KMS-11 (cell line): ENCODE results near the gene PILRA.

Source experiments
- H2AFZ ChIP-seq: fragments of 200-600 bp; sonication (generic); 2 replicates; pipeline ENCODE4 v1.6.1; 2016; ENCODE audit warnings: antibody characterized with exemption, mixed run types, low read depth
- H3K27ac ChIP-seq: fragments of 200-600 bp; sonication (generic); 2 replicates; pipeline ENCODE4 v1.6.1; 2016; ENCODE audit warnings: mild to moderate bottlenecking, mixed run types
- H3K27me3 ChIP-seq: fragments of 200-600 bp; sonication (generic); 2 replicates; pipeline ENCODE4 v1.6.1; 2017; ENCODE audit warnings: mild to moderate bottlenecking, low read depth, mixed run types, moderate library complexity; ENCODE audit not compliant: insufficient read depth
- H3K36me3 ChIP-seq: fragments of 200-600 bp; sonication (generic); 2 replicates; pipeline ENCODE4 v1.6.1; 2017; ENCODE audit warnings: mild to moderate bottlenecking, mixed run types; ENCODE audit not compliant: insufficient read depth
- H3K4me1 ChIP-seq: fragments of 200-600 bp; sonication (generic); 2 replicates; pipeline ENCODE4 v1.6.1; 2016; ENCODE audit warnings: mild to moderate bottlenecking, low read depth, mixed run types; ENCODE audit not compliant: poor library complexity, severe bottlenecking
- H3K4me2 ChIP-seq: fragments of 200-600 bp; sonication (generic); 2 replicates; pipeline ENCODE4 v1.7.0; 2016; ENCODE audit warnings: mild to moderate bottlenecking, mixed run types
- H3K4me3 ChIP-seq: fragments of 200-600 bp; sonication (generic); IDR thresholded peaks from 2 replicates; pipeline ENCODE4 v1.6.1; 2017; ENCODE audit warnings: low read depth, low read length, mixed read lengths; ENCODE audit not compliant: insufficient read depth
- H3K79me2 ChIP-seq: fragments of 200-600 bp; sonication (generic); 2 replicates; pipeline ENCODE4 v1.6.1; 2016; ENCODE audit warnings: low read depth, mixed run types; ENCODE audit not compliant: insufficient read depth
- H3K9ac ChIP-seq: fragments of 200-600 bp; sonication (generic); 2 replicates; pipeline ENCODE4 v1.6.1; 2016; ENCODE audit warnings: mild to moderate bottlenecking, mixed run types
- H4K20me1 ChIP-seq: fragments of 200-600 bp; sonication (generic); 2 replicates; pipeline ENCODE4 v1.6.1; 2016; ENCODE audit warnings: mild to moderate bottlenecking, mixed run types; ENCODE audit not compliant: insufficient read depth
- CTCF ChIP-seq: fragments of 200-600 bp; sonication (generic); conservative IDR thresholded peaks from 2 replicates; pipeline ENCODE4 v1.6.1; 2017; ENCODE audit warnings: low read depth, mild to moderate bottlenecking, antibody characterized with exemption, low read length, moderate library complexity, mixed read lengths

Gene PILRA

GRCh38 chr7:100449190-100449795 is 76.0 kb downstream of the PILRA start:
- Histone ChIP-seq H4K20me1 (no peaks in the 10 kb centered on the region), H3K4me1 (peaks cover 4% of the 10 kb centered on the region), H3K27me3 (no peaks in the 10 kb centered on the region; the same call in 1 of the 2 replicates), H3K4me3 (no peak overlapping the region), H3K27ac (no peak overlapping the region), H3K36me3 (no peaks in the 10 kb centered on the region), H3K4me2 (no peak overlapping the region), H3K79me2 (no peaks in the 10 kb centered on the region), H2AFZ (no peak overlapping the region), H3K9ac (no peak overlapping the region)
- no peak for TF ChIP-seq CTCF
